Sigmoid colon (tissue), 4 donors: ENCODE data around the gene SLIT1.

Experiments
- POLR2AphosphoS5 ChIP-seq, 4 donors: sonication (generic); formaldehyde crosslinking; IDR thresholded peaks; one replicate each; pipeline ENCODE4 v1.6.1; 2017; ENCODE audit warnings: antibody characterized with exemption in 4 of 4
- TF ChIP-seq, protein P1 (sequence below), 4 experiments: fragments of 450-650 bp in 3 of 4; fragments of 200-600 bp in 1 of 4; IDR thresholded peaks; one replicate each; pipeline ENCODE4 v1.5.1; 2016 to 2019; ENCODE audit warnings: antibody characterized with exemption in 4 of 4, mild to moderate bottlenecking in 3 of 4, moderate library complexity in 2 of 4

DNA sequence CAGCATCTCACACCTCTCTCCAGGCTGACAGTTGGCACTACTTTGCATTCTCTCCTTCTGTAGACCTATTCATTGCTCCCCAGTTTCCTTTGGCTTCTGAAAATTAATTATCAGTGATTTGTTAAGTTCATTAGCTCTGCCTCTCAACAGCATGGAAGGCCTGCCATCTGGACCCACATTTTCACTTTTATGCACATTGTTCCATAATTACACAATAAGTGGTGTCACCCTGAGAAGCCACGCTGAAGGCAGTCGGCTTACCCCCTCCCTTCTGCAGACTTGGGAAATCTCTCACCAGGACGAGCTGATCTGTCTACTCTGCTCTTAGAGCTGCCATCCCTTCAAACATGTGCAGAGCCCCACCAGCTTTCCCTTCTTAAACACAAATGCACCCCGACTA lies 64.7 kb downstream of the SLIT1 start:
- TF ChIP-seq, protein P1, sequence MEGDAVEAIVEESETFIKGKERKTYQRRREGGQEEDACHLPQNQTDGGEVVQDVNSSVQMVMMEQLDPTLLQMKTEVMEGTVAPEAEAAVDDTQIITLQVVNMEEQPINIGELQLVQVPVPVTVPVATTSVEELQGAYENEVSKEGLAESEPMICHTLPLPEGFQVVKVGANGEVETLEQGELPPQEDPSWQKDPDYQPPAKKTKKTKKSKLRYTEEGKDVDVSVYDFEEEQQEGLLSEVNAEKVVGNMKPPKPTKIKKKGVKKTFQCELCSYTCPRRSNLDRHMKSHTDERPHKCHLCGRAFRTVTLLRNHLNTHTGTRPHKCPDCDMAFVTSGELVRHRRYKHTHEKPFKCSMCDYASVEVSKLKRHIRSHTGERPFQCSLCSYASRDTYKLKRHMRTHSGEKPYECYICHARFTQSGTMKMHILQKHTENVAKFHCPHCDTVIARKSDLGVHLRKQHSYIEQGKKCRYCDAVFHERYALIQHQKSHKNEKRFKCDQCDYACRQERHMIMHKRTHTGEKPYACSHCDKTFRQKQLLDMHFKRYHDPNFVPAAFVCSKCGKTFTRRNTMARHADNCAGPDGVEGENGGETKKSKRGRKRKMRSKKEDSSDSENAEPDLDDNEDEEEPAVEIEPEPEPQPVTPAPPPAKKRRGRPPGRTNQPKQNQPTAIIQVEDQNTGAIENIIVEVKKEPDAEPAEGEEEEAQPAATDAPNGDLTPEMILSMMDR (IDR thresholded peaks at IDR 0.05) = no peak
- no peak for TF ChIP-seq POLR2AphosphoS5 (IDR thresholded peaks at IDR 0.05)
